ENCODE measurements around the gene UTP3.

- TF ChIP-seq, protein P1, sequence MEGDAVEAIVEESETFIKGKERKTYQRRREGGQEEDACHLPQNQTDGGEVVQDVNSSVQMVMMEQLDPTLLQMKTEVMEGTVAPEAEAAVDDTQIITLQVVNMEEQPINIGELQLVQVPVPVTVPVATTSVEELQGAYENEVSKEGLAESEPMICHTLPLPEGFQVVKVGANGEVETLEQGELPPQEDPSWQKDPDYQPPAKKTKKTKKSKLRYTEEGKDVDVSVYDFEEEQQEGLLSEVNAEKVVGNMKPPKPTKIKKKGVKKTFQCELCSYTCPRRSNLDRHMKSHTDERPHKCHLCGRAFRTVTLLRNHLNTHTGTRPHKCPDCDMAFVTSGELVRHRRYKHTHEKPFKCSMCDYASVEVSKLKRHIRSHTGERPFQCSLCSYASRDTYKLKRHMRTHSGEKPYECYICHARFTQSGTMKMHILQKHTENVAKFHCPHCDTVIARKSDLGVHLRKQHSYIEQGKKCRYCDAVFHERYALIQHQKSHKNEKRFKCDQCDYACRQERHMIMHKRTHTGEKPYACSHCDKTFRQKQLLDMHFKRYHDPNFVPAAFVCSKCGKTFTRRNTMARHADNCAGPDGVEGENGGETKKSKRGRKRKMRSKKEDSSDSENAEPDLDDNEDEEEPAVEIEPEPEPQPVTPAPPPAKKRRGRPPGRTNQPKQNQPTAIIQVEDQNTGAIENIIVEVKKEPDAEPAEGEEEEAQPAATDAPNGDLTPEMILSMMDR (IDR thresholded peaks at IDR 0.05; ENCODE audit: low read length), result no peak
- no peak for TF ChIP-seq EZH2 (optimal IDR thresholded peaks at IDR 0.05; ENCODE audit: low read depth, low read length)
Measured at GRCh38 chr4:70640192-70640591, 48.1 kb upstream of the UTP3 start.

All from MM.1S (cell line).